ENCODE data around the gene IHH.

IHH gene

GRCh38 chr2:219076253-219076652 is 15.5 kb upstream of the IHH start:
- no peak for DNase-seq (ENCODE audit: low read depth in 2 of 2)

GRCh38 chr2:219073413-219074129 is 12.8 kb upstream of the IHH start:
- no peak for DNase-seq (ENCODE audit: low read depth in 2 of 2)

- no peak for DNase-seq (ENCODE audit: low read depth in 2 of 2)
These were observed 12.1 kb upstream of the IHH start for GRCh38 chr2:219072741-219073250.

GRCh38 chr2:219071131-219071816 is 10.6 kb upstream of the IHH start:
- no peak for DNase-seq (ENCODE audit: low read depth in 2 of 2)

- no peak for DNase-seq (ENCODE audit: low read depth in 2 of 2)
These were observed 4.8 kb upstream of the IHH start for GRCh38 chr2:219065484-219065883.

- DNase-seq (ENCODE audit: low read depth in 2 of 2): no peak
These were observed 1.4 kb upstream of the IHH start for GRCh38 chr2:219062081-219062480.

GRCh38 chr2:219059725-219060682 is 717 bp downstream of the IHH start:
- DNase-seq (ENCODE audit: low read depth in 2 of 2): no peak

- no peak for DNase-seq (ENCODE audit: low read depth in 2 of 2)
These were observed 1.4 kb downstream of the IHH start for GRCh38 chr2:219059375-219059724.

GRCh38 chr2:219058541-219059374 is 2.0 kb downstream of the IHH start:
- no peak for DNase-seq (ENCODE audit: low read depth in 2 of 2)

- no peak for DNase-seq (ENCODE audit: low read depth in 2 of 2)
These were observed 2.8 kb downstream of the IHH start for GRCh38 chr2:219057709-219058540.

GRCh38 chr2:219056896-219057708 is 3.6 kb downstream of the IHH start:
- no peak for DNase-seq (ENCODE audit: low read depth in 2 of 2)

GRCh38 chr2:219056176-219056895 is 4.4 kb downstream of the IHH start:
- DNase-seq (ENCODE audit: low read depth in 2 of 2): no peak

- DNase-seq (ENCODE audit: low read depth in 2 of 2): no peak
These were observed 5.5 kb downstream of the IHH start for GRCh38 chr2:219054956-219055903.

- DNase-seq (ENCODE audit: low read depth in 2 of 2): no peak
These were observed 11.4 kb downstream of the IHH start for GRCh38 chr2:219049282-219049681.

- no peak for DNase-seq (ENCODE audit: low read depth in 2 of 2)
These were observed 14.7 kb downstream of the IHH start for GRCh38 chr2:219045937-219046550.

GRCh38 chr2:219042750-219043149 is 18.0 kb downstream of the IHH start:
- DNase-seq (ENCODE audit: low read depth in 2 of 2): no peak

GRCh38 chr2:219042157-219042556 is 18.6 kb downstream of the IHH start:
- no peak for DNase-seq (ENCODE audit: low read depth in 2 of 2)

All from fibroblast of skin of left biceps (primary cell).